Testis (tissue), 2 donors: ENCODE measurements around the gene DHCR24.

Experiments
- POLR2A ChIP-seq: fragments of 450-650 bp; IDR thresholded peaks from one replicate; pipeline ENCODE4 v1.6.1; 2017; ENCODE audit warnings: antibody characterized with exemption, mild to moderate bottlenecking, moderate library complexity
- TF ChIP-seq, protein P1 (sequence below), 3 experiments: fragments of 450-650 bp in 2 of 3; fragments of 200-600 bp in 1 of 3; sonication (generic) in 1 of 3; IDR thresholded peaks; one replicate each; pipeline ENCODE4 v1.5.1; 2016 to 2019; ENCODE audit warnings: antibody characterized with exemption in 3 of 3, mild to moderate bottlenecking in 2 of 3, moderate library complexity in 1 of 3

DNA sequence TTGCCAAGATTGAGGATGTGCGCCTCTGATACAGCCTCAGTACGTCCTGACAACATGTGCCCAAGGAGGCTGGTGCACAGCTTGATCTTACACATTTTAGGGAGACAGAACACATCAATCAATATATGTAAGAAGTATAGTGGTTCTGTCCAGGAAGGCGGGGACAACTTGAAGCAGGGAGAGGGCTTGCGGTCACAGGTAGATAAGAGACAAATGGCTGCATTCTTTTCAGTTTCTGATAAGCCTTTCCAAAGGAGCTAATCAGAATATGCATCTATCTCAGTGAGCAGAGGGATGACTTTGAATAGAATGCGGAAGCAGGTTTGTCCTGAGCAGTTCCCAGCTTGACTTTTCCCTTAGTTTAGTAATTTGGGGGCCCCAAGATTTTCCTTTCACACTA, 10.2 kb downstream of the DHCR24 start:
- no peak for TF ChIP-seq POLR2A
- TF ChIP-seq, protein P1, sequence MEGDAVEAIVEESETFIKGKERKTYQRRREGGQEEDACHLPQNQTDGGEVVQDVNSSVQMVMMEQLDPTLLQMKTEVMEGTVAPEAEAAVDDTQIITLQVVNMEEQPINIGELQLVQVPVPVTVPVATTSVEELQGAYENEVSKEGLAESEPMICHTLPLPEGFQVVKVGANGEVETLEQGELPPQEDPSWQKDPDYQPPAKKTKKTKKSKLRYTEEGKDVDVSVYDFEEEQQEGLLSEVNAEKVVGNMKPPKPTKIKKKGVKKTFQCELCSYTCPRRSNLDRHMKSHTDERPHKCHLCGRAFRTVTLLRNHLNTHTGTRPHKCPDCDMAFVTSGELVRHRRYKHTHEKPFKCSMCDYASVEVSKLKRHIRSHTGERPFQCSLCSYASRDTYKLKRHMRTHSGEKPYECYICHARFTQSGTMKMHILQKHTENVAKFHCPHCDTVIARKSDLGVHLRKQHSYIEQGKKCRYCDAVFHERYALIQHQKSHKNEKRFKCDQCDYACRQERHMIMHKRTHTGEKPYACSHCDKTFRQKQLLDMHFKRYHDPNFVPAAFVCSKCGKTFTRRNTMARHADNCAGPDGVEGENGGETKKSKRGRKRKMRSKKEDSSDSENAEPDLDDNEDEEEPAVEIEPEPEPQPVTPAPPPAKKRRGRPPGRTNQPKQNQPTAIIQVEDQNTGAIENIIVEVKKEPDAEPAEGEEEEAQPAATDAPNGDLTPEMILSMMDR (IDR thresholded peaks at IDR 0.05): no peak
